ENCODE measurements around the gene PIP5K1B.

The PIP5K1B gene

GRCh38 chr9:68950689-68951088 is 245.6 kb downstream of the PIP5K1B start:
- Histone ChIP-seq H3F3A (ENCODE audit: insufficient read depth, low read length) (peaks cover 7% of the 10 kb centered on the region; the same call in 1 of the 2 replicates), H3K79me2 (ENCODE audit: low read length) (no peaks in the 10 kb centered on the region), H3K27ac (ENCODE audit: low read length) (0 out of 2 replicates have a peak overlapping the region, but pooled peaks have one; percentile 64), H2AFZ (ENCODE audit: low read length) (no peak overlapping the region), H3K9me2 (replicated peaks; ENCODE audit: insufficient read depth, low read length) (no peaks in the 10 kb centered on the region), H3K9me3 (replicated peaks; ENCODE audit: insufficient read depth, low read length) (no peaks in the 10 kb centered on the region), H3K9ac (ENCODE audit: low read length) (no peak overlapping the region), H4K20me1 (ENCODE audit: insufficient read depth, low read length) (no peaks in the 10 kb centered on the region), H3K36me3 (replicated peaks; ENCODE audit: insufficient read depth, low read length) (no peaks in the 10 kb centered on the region), H3K4me3 (ENCODE audit: low read length) (no peak overlapping the region), H3K27me3 (replicated peaks; ENCODE audit: insufficient read depth, low read length) (no peaks in the 10 kb centered on the region), H3K4me1 (ENCODE audit: low read length) (peaks cover 40% of the 10 kb centered on the region), H3K4me2 (ENCODE audit: low read depth, low read length) (peak overlapping the region; percentile 61; the same call in 1 of the 2 replicates)
- no peak for DNase-seq
- TF ChIP-seq EZH2 (optimal IDR thresholded peaks at IDR 0.05; ENCODE audit: low read depth, low read length) (no peak), EZH2phosphoT487 (IDR thresholded peaks at IDR 0.05; ENCODE audit: low read length) (no peak)
- TF ChIP-seq, protein P1, sequence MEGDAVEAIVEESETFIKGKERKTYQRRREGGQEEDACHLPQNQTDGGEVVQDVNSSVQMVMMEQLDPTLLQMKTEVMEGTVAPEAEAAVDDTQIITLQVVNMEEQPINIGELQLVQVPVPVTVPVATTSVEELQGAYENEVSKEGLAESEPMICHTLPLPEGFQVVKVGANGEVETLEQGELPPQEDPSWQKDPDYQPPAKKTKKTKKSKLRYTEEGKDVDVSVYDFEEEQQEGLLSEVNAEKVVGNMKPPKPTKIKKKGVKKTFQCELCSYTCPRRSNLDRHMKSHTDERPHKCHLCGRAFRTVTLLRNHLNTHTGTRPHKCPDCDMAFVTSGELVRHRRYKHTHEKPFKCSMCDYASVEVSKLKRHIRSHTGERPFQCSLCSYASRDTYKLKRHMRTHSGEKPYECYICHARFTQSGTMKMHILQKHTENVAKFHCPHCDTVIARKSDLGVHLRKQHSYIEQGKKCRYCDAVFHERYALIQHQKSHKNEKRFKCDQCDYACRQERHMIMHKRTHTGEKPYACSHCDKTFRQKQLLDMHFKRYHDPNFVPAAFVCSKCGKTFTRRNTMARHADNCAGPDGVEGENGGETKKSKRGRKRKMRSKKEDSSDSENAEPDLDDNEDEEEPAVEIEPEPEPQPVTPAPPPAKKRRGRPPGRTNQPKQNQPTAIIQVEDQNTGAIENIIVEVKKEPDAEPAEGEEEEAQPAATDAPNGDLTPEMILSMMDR (IDR thresholded peaks at IDR 0.05; ENCODE audit: low read length): no peak

DNA sequence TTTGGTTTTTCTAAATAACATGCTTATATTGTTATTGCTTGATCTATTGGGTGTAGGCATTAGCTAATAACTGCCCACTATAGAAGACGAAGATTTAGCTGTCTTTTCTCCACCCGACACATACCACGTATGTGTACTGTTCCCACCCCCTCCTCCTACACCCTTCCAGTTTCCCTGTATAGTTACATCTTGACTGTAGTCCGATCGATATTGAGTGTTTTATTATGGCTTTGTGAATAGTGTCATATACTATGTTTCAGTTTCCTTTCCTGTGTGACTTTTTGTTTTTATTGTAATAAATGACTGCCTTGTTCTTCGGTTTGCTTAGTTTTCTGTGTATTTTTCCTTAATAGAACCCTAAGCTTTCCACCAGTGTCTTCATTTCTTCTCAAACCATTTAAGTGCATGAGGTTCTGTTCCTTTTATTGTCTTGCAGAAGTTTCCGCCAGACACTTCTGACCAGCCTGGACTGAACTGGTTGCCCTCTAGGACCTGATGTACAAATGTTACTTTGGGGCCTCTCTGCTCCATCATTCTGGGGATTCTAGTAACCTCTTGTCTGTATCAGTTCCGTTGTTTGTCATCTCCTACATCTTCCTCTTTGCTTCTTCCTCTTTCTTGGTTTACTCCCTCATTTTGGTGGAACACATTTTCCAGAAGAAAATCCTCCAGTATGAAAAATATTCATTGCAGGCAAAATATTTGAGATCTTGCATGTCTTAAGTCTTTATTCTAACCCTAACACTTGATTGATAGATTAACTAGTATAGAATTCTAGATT is 247.0 kb downstream of the PIP5K1B start:
- Histone ChIP-seq H3K9me3 (replicated peaks; ENCODE audit: insufficient read depth, low read length) (no peaks in the 10 kb centered on the region), H3F3A (ENCODE audit: insufficient read depth, low read length) (peaks cover 7% of the 10 kb centered on the region; the same call in 1 of the 2 replicates), H3K9ac (ENCODE audit: low read length) (no peak overlapping the region), H3K4me2 (ENCODE audit: low read depth, low read length) (no peak overlapping the region), H3K9me2 (replicated peaks; ENCODE audit: insufficient read depth, low read length) (no peaks in the 10 kb centered on the region), H4K20me1 (ENCODE audit: insufficient read depth, low read length) (no peaks in the 10 kb centered on the region), H3K79me2 (ENCODE audit: low read length) (no peaks in the 10 kb centered on the region), H3K36me3 (replicated peaks; ENCODE audit: insufficient read depth, low read length) (no peaks in the 10 kb centered on the region), H3K4me1 (ENCODE audit: low read length) (peaks cover 44% of the 10 kb centered on the region), H3K27ac (ENCODE audit: low read length) (no peak overlapping the region), H3K4me3 (ENCODE audit: low read length) (no peak overlapping the region), H3K27me3 (replicated peaks; ENCODE audit: insufficient read depth, low read length) (no peaks in the 10 kb centered on the region), H2AFZ (ENCODE audit: low read length) (no peak overlapping the region)
- TF ChIP-seq EZH2 (optimal IDR thresholded peaks at IDR 0.05; ENCODE audit: low read depth, low read length): no peak
- TF ChIP-seq, protein P1 (IDR thresholded peaks at IDR 0.05; ENCODE audit: low read length): no peak
- TF ChIP-seq EZH2phosphoT487 (IDR thresholded peaks at IDR 0.05; ENCODE audit: low read length): no peak
- no peak for DNase-seq

DNA sequence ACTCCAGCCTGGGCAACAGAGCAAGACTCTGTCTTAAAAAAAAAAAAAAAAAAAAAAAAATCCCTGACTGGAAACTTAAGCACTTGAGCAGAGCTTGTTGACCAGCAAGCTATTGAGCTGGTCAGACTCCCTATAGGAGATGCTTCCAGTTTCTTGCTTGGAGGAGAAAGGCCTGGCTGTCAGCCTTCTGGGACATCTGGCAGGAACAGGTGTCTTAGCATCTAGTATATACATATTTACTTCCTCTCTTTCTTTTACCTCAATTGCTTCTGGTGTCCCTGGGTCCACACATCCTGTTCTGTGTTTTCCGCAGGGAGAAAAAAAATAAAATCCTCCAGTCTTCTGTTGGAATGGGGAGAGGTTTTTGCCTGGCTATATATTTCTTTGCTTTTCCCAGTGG is 248.7 kb downstream of the PIP5K1B start:
- Histone ChIP-seq H4K20me1 (ENCODE audit: insufficient read depth, low read length) (no peaks in the 10 kb centered on the region), H3K4me3 (ENCODE audit: low read length) (no peak overlapping the region), H3K36me3 (replicated peaks; ENCODE audit: insufficient read depth, low read length) (no peaks in the 10 kb centered on the region), H3F3A (ENCODE audit: insufficient read depth, low read length) (peaks cover 7% of the 10 kb centered on the region; the same call in 1 of the 2 replicates), H3K4me1 (ENCODE audit: low read length) (peaks cover 31% of the 10 kb centered on the region), H2AFZ (ENCODE audit: low read length) (no peak overlapping the region), H3K9ac (ENCODE audit: low read length) (no peak overlapping the region), H3K4me2 (ENCODE audit: low read depth, low read length) (no peak overlapping the region), H3K9me2 (replicated peaks; ENCODE audit: insufficient read depth, low read length) (no peaks in the 10 kb centered on the region), H3K79me2 (ENCODE audit: low read length) (no peaks in the 10 kb centered on the region), H3K27me3 (replicated peaks; ENCODE audit: insufficient read depth, low read length) (no peaks in the 10 kb centered on the region), H3K9me3 (replicated peaks; ENCODE audit: insufficient read depth, low read length) (no peaks in the 10 kb centered on the region), H3K27ac (ENCODE audit: low read length) (no peak overlapping the region)
- no peak for DNase-seq
- TF ChIP-seq, protein P1 (IDR thresholded peaks at IDR 0.05; ENCODE audit: low read length): no peak
- TF ChIP-seq EZH2phosphoT487 (IDR thresholded peaks at IDR 0.05; ENCODE audit: low read length) (no peak), EZH2 (optimal IDR thresholded peaks at IDR 0.05; ENCODE audit: low read depth, low read length) (no peak)

All from MM.1S (cell line).